ENCODE measurements around the gene MLLT6. TPM values are rescaled to one million over a fixed set of nuclear protein-coding genes. Genes with fewer than 3 reads are reported as not detected.
A peak's percentile ranks its signal among the peaks of the same experiment; 100 is the strongest.

The MLLT6 gene
- total and polyA plus RNA-seq, 2 of the 13 experiments (the other 11 are each of a cell fraction or from before 2014, with no cell fraction given), result 50.7 to 69.5 TPM

DNA sequence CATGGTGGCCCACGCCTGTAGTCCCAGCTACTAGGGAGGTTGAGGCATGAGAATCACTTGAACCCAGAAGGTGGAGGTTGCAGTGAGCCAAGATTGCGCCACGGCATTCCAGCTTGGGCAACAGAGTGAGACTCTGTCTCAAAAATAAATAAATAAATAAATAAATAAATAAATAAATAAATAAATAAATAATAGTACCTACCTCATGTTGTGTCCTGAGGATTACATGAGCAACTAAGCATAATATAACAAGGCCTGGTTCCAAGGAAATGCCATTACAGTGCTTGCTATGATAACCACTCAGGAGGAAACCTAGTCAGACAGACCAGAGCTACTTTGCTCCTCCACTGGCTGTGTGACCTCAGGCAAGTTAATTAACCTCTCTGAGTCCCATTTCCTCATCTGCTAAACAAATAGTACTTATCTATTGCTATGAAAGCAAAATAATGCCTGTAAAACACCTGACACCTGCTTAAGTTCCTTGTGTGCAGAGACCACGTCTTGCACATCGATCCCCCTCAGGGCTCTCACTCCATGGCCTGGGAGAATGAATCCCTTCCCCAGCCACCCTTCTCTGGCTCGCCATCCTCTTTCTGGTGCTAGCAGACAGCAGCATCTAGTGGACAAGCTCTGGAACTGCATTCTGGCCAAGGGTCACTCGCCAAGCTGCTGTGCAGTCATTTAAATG lies 37.8 kb upstream of the MLLT6 start (continued):
- TF ChIP-seq, protein P1, sequence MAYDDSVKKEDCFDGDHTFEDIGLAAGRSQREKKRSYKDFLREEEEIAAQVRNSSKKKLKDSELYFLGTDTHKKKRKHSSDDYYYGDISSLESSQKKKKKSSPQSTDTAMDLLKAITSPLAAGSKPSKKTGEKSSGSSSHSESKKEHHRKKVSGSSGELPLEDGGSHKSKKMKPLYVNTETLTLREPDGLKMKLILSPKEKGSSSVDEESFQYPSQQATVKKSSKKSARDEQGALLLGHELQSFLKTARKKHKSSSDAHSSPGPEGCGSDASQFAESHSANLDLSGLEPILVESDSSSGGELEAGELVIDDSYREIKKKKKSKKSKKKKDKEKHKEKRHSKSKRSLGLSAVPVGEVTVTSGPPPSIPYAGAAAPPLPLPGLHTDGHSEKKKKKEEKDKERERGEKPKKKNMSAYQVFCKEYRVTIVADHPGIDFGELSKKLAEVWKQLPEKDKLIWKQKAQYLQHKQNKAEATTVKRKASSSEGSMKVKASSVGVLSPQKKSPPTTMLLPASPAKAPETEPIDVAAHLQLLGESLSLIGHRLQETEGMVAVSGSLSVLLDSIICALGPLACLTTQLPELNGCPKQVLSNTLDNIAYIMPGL (CRISPR knock-in tag; IDR thresholded peaks at IDR 0.05; ENCODE audit: borderline replicate concordance in 1 of 2, low read depth in 1 of 2), result peak; percentile 72; a peak in 2 of 4 replicates
- TF ChIP-seq U2AF2 (IDR thresholded peaks at IDR 0.05; ENCODE audit: low read depth, low read length) (no peak), PPARG (CRISPR knock-in tag; conservative IDR thresholded peaks at IDR 0.05) (peak; percentile 73), ZNF225 (CRISPR knock-in tag; IDR thresholded peaks at IDR 0.05) (no peak), MAFF (IDR thresholded peaks at IDR 0.05; ENCODE audit: low read depth, low read length) (no peak), CHCHD3 (CRISPR knock-in tag; IDR thresholded peaks at IDR 0.05) (no peak), GATA4 (IDR thresholded peaks at IDR 0.05; ENCODE audit: borderline replicate concordance, low read depth) (no peak), ZNF564 (CRISPR knock-in tag; IDR thresholded peaks at IDR 0.05) (no peak), KDM4B (CRISPR knock-in tag; IDR thresholded peaks at IDR 0.05) (peak; percentile 66; the same call in 1 of the 2 replicates), MED1 (CRISPR knock-in tag; IDR thresholded peaks at IDR 0.05) (peak; percentile 28; the same call in 1 of the 2 replicates), ZNF3 (CRISPR knock-in tag; IDR thresholded peaks at IDR 0.05) (peak; percentile 31; the same call in 1 of the 2 replicates), NKX3-1 (CRISPR knock-in tag; IDR thresholded peaks at IDR 0.05) (no peak), PAWR (CRISPR knock-in tag; IDR thresholded peaks at IDR 0.05; ENCODE audit: borderline replicate concordance) (no peak), ZNF558 (CRISPR knock-in tag; IDR thresholded peaks at IDR 0.05; ENCODE audit: borderline replicate concordance) (no peak), ZFP36 (IDR thresholded peaks at IDR 0.05; ENCODE audit: borderline replicate concordance, low read depth, low read length, partially characterized antibody) (peak; percentile 91)
- TF ChIP-seq, protein P2, sequence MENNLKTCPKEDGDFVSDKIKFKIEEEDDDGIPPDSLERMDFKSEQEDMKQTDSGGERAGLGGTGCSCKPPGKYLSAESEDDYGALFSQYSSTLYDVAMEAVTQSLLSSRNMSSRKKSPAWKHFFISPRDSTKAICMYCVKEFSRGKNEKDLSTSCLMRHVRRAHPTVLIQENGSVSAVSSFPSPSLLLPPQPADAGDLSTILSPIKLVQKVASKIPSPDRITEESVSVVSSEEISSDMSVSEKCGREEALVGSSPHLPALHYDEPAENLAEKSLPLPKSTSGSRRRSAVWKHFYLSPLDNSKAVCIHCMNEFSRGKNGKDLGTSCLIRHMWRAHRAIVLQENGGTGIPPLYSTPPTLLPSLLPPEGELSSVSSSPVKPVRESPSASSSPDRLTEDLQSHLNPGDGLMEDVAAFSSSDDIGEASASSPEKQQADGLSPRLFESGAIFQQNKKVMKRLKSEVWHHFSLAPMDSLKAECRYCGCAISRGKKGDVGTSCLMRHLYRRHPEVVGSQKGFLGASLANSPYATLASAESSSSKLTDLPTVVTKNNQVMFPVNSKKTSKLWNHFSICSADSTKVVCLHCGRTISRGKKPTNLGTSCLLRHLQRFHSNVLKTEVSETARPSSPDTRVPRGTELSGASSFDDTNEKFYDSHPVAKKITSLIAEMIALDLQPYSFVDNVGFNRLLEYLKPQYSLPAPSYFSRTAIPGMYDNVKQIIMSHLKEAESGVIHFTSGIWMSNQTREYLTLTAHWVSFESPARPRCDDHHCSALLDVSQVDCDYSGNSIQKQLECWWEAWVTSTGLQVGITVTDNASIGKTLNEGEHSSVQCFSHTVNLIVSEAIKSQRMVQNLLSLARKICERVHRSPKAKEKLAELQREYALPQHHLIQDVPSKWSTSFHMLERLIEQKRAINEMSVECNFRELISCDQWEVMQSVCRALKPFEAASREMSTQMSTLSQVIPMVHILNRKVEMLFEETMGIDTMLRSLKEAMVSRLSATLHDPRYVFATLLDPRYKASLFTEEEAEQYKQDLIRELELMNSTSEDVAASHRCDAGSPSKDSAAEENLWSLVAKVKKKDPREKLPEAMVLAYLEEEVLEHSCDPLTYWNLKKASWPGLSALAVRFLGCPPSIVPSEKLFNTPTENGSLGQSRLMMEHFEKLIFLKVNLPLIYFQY (CRISPR knock-in tag; IDR thresholded peaks at IDR 0.05; ENCODE audit: borderline replicate concordance), result no peak
- TF ChIP-seq, protein P3, sequence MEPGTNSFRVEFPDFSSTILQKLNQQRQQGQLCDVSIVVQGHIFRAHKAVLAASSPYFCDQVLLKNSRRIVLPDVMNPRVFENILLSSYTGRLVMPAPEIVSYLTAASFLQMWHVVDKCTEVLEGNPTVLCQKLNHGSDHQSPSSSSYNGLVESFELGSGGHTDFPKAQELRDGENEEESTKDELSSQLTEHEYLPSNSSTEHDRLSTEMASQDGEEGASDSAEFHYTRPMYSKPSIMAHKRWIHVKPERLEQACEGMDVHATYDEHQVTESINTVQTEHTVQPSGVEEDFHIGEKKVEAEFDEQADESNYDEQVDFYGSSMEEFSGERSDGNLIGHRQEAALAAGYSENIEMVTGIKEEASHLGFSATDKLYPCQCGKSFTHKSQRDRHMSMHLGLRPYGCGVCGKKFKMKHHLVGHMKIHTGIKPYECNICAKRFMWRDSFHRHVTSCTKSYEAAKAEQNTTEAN (CRISPR knock-in tag; conservative IDR thresholded peaks at IDR 0.05), result no peak
- TF ChIP-seq, protein P4, sequence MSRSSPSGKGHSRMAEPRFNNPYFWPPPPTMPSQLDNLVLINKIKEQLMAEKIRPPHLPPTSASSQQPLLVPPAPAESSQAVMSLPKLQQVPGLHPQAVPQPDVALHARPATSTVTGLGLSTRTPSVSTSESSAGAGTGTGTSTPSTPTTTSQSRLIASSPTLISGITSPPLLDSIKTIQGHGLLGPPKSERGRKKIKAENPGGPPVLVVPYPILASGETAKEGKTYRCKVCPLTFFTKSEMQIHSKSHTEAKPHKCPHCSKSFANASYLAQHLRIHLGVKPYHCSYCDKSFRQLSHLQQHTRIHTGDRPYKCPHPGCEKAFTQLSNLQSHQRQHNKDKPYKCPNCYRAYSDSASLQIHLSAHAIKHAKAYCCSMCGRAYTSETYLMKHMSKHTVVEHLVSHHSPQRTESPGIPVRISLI (CRISPR knock-in tag; IDR thresholded peaks at IDR 0.05; ENCODE audit: borderline replicate concordance), result no peak
- TF ChIP-seq, protein P5, sequence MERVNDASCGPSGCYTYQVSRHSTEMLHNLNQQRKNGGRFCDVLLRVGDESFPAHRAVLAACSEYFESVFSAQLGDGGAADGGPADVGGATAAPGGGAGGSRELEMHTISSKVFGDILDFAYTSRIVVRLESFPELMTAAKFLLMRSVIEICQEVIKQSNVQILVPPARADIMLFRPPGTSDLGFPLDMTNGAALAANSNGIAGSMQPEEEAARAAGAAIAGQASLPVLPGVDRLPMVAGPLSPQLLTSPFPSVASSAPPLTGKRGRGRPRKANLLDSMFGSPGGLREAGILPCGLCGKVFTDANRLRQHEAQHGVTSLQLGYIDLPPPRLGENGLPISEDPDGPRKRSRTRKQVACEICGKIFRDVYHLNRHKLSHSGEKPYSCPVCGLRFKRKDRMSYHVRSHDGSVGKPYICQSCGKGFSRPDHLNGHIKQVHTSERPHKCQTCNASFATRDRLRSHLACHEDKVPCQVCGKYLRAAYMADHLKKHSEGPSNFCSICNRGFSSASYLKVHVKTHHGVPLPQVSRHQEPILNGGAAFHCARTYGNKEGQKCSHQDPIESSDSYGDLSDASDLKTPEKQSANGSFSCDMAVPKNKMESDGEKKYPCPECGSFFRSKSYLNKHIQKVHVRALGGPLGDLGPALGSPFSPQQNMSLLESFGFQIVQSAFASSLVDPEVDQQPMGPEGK (CRISPR knock-in tag; IDR thresholded peaks at IDR 0.05), result peak; percentile 81

Measured in HepG2 (cell line).